Liver (tissue), 9 donors: Measurements from ENCODE around the gene OCA2. TPM values are rescaled to one million over a fixed set of nuclear protein-coding genes. Genes with fewer than 3 reads are reported as not detected.

ENCODE experiments used
- DNase-seq: peaks from one replicate; pipeline ENCODE4 v3.0.0-alpha.2; 2017; ENCODE audit warnings: low spot score
- H3K27ac ChIP-seq, 2 donors: one replicate each; pipeline ENCODE4 v1.7.0; 2013; ENCODE audit warnings: inconsistent platforms in 2 of 2, low read length in 2 of 2, control low read depth in 1 of 2, low read depth in 1 of 2, mild to moderate bottlenecking in 1 of 2
- H3K27me3 ChIP-seq, 4 donors: one replicate each; pipeline versions ENCODE4 v1.6.1 to v1.7.0; 2013; ENCODE audit warnings: low read length in 3 of 4, inconsistent platforms in 1 of 4, mild to moderate bottlenecking in 1 of 4, moderate library complexity in 1 of 4; ENCODE audit not compliant: control insufficient read depth in 4 of 4, insufficient read depth in 4 of 4
- H3K36me3 ChIP-seq, 4 donors: one replicate each; pipeline versions ENCODE4 v1.6.1 to v1.7.0; 2013; ENCODE audit warnings: low read length in 3 of 4, mild to moderate bottlenecking in 3 of 4, low read depth in 1 of 4, moderate library complexity in 1 of 4; ENCODE audit not compliant: control insufficient read depth in 4 of 4, insufficient read depth in 3 of 4
- H3K4me1 ChIP-seq, 4 donors: one replicate each; pipeline versions ENCODE4 v1.6.1 to v1.7.0; 2013; ENCODE audit warnings: low read length in 3 of 4, mild to moderate bottlenecking in 3 of 4, moderate library complexity in 1 of 4; ENCODE audit not compliant: control insufficient read depth in 4 of 4, insufficient read depth in 4 of 4
- H3K4me3 ChIP-seq, 3 donors: one replicate each; pipeline versions ENCODE4 v1.6.1 to v1.7.0; 2013; ENCODE audit warnings: low read length in 3 of 3, control low read depth in 1 of 3, low read depth in 1 of 3, mild to moderate bottlenecking in 1 of 3
- H3K9ac ChIP-seq, 2 donors: one replicate each; pipeline ENCODE4 v1.7.0; 2013; ENCODE audit warnings: low read length in 2 of 2, mild to moderate bottlenecking in 2 of 2, moderate library complexity in 2 of 2, control low read depth in 1 of 2, low read depth in 1 of 2
- H3K9me3 ChIP-seq, 4 donors: one replicate each; pipeline versions ENCODE4 v1.6.1 to v1.7.0; 2013; ENCODE audit warnings: low read length in 3 of 4; ENCODE audit not compliant: control insufficient read depth in 4 of 4
- EGR1 ChIP-seq, 2 donors: IDR thresholded peaks; 2 replicates each; pipeline ENCODE4 v1.6.1; 2016 to 2018; ENCODE audit warnings: antibody characterized with exemption in 2 of 2, low read depth in 2 of 2
- FOXA1 ChIP-seq: IDR thresholded peaks from 2 replicates; pipeline ENCODE4 v1.6.1; 2016; ENCODE audit warnings: antibody characterized with exemption
- FOXA2 ChIP-seq: IDR thresholded peaks from 2 replicates; pipeline ENCODE4 v1.6.1; 2016; ENCODE audit warnings: antibody characterized with exemption
- GABPA ChIP-seq, 2 donors: IDR thresholded peaks in 1 of 2; conservative IDR thresholded peaks in 1 of 2; 2 replicates each; pipeline ENCODE4 v1.6.1; 2016; ENCODE audit warnings: antibody characterized with exemption in 2 of 2, mild to moderate bottlenecking in 1 of 2, moderate library complexity in 1 of 2
- HNF4A ChIP-seq, 2 donors: conservative IDR thresholded peaks; 2 replicates each; pipeline ENCODE4 v1.6.1; 2016; ENCODE audit warnings: antibody characterized with exemption in 2 of 2, mild to moderate bottlenecking in 2 of 2
- JUND ChIP-seq, 2 donors: IDR thresholded peaks; 2 replicates each; pipeline ENCODE4 v1.6.1; 2016; ENCODE audit warnings: antibody characterized with exemption in 2 of 2
- RAD21 ChIP-seq, 2 donors: IDR thresholded peaks; 2 replicates each; pipeline ENCODE4 v1.6.1; 2016; ENCODE audit warnings: antibody characterized with exemption in 2 of 2, mild to moderate bottlenecking in 2 of 2
- REST ChIP-seq: IDR thresholded peaks from 2 replicates; pipeline ENCODE4 v1.6.1; 2016; ENCODE audit warnings: antibody characterized with exemption, mild to moderate bottlenecking
- RXRA ChIP-seq, 2 donors: IDR thresholded peaks; 2 replicates each; pipeline ENCODE4 v1.6.1; 2017 to 2018; ENCODE audit warnings: antibody characterized with exemption in 2 of 2, mild to moderate bottlenecking in 1 of 2
- SP1 ChIP-seq: IDR thresholded peaks from 2 replicates; pipeline ENCODE4 v1.6.1; 2018; ENCODE audit warnings: antibody characterized with exemption, mild to moderate bottlenecking
- TAF1 ChIP-seq: conservative IDR thresholded peaks from 2 replicates; pipeline ENCODE4 v1.6.1; 2016; ENCODE audit warnings: antibody characterized with exemption, mild to moderate bottlenecking
- YY1 ChIP-seq: IDR thresholded peaks from 2 replicates; pipeline ENCODE4 v1.6.1; 2016; ENCODE audit warnings: antibody characterized with exemption, mild to moderate bottlenecking
- WGBS: extraction: QIAGEN DNeasy Blood & Tissue Kit; methylation state at CpG from one replicate; pipeline ENCODE4 v1.1.7; 2013; 5-methylcytosine and 5-hydroxymethylcytosine counted together
- polyA plus RNA-seq, 2 donors: library from polyadenylated mRNA; stranded (reverse) in 1 of 2; unstranded in 1 of 2; fragments of 200-250 nt in 1 of 2; fragments of >200 nt in 1 of 2; fragmentation: Nextera tagmentation in 1 of 2; extraction: Ambion mirVana in 1 of 2; gene quantifications; one replicate each; pipeline versions ENCODE4 v1.2.1 to v1.2.3, GENCODE V29; 2013 to 2015
- total RNA-seq, 2 donors: library from RNA; depleted of rRNA; stranded (reverse); fragments of >200 nt; gene quantifications; one replicate each; pipeline ENCODE4 v1.2.3, GENCODE V29; 2014
- TF ChIP-seq, protein P1 (sequence below): IDR thresholded peaks from 2 replicates; pipeline ENCODE4 v1.6.1; 2016; ENCODE audit warnings: antibody characterized with exemption
- TF ChIP-seq, protein P2 (sequence below): IDR thresholded peaks from 2 replicates; pipeline ENCODE4 v1.6.1; 2016; ENCODE audit warnings: antibody characterized with exemption
- donor health status: healthy.
- donor health status: healthy.
- donor health status: healthy.
- donor health status: healthy.
- donor health status: healthy.

OCA2 gene
- total and polyA plus RNA-seq, 4 donors, result 0.02 to 0.56 (median 0.15) TPM

GRCh38 chr15:27861171-27861570, 237.9 kb downstream of the OCA2 start (continued):
- TF ChIP-seq REST, result no peak

DNA sequence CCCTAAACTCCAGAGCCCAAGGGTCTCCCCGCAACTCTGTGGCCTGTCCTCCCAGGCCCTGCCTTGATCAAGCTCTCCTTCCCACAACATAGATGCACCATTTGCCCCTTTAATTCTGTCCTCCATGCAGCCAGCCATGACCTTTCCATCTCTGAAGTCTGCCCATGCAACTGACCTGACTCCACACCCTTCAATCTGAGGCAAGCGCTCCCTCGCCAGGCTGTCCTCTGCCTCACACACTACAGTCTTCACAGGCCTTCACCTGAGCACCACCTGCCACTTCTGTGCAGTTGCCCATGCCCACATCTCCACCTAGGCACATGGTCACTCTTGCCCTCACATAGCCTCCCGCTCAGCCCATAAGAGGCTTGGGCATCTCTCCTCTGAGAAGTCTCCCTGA, 244.0 kb downstream of the OCA2 start:
- no peak overlapping the region for H3K27ac ChIP-seq
- peak; percentile 17 for DNase-seq
- H3K9me3 ChIP-seq, result peaks cover 0 to 3% (median 0%) of the 10 kb centered on the region in 4 donors
- H3K27me3 ChIP-seq, result no peaks in the 10 kb centered on the region
- no peaks in the 10 kb centered on the region for H3K36me3 ChIP-seq
- no peaks in the 10 kb centered on the region for H3K4me1 ChIP-seq
- TF ChIP-seq JUND (IDR thresholded peaks at IDR 0.05) (no peak), FOXA2 (no peak), FOXA1 (no peak), YY1 (no peak), RXRA (IDR thresholded peaks at IDR 0.05) (no peak), HNF4A (conservative IDR thresholded peaks at IDR 0.05) (no peak), RAD21 (IDR thresholded peaks at IDR 0.05) (no peak)
- TF ChIP-seq, protein P1, sequence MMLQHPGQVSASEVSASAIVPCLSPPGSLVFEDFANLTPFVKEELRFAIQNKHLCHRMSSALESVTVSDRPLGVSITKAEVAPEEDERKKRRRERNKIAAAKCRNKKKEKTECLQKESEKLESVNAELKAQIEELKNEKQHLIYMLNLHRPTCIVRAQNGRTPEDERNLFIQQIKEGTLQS, result no peak
- WGBS, result 96% methylated on average over 4 of the region's 4 CpGs
- H3K4me3 ChIP-seq, result no peak overlapping the region
- no peak overlapping the region for H3K9ac ChIP-seq

- Histone ChIP-seq H3K36me3 (no peaks in the 10 kb centered on the region), H3K9ac (no peak overlapping the region), H3K4me3 (no peak overlapping the region), H3K4me1 (no peaks in the 10 kb centered on the region), H3K27ac (no peak overlapping the region), H3K27me3 (no peaks in the 10 kb centered on the region), H3K9me3 (peaks cover 0 to 3% (median 0%) of the 10 kb centered on the region in 4 donors)
- 91% methylated on average over 10 of the region's 10 CpGs for WGBS
- TF ChIP-seq, protein P1, result no peak
- TF ChIP-seq SP1, result no peak
- no peak for DNase-seq
These were observed 244.5 kb downstream of the OCA2 start for GRCh38 chr15:27854601-27855000.

GRCh38 chr15:27853624-27854455, 245.3 kb downstream of the OCA2 start:
- Histone ChIP-seq H3K27me3 (no peaks in the 10 kb centered on the region), H3K27ac (no peak overlapping the region), H3K4me1 (no peaks in the 10 kb centered on the region), H3K9me3 (peaks cover 0 to 3% (median 0%) of the 10 kb centered on the region in 4 donors), H3K36me3 (no peaks in the 10 kb centered on the region), H3K4me3 (no peak overlapping the region), H3K9ac (no peak overlapping the region)
- DNase-seq, result peak; percentile 25
- WGBS, result 91% methylated on average over 15 of the region's 15 CpGs
- TF ChIP-seq TAF1, result no peak
- TF ChIP-seq, protein P2, sequence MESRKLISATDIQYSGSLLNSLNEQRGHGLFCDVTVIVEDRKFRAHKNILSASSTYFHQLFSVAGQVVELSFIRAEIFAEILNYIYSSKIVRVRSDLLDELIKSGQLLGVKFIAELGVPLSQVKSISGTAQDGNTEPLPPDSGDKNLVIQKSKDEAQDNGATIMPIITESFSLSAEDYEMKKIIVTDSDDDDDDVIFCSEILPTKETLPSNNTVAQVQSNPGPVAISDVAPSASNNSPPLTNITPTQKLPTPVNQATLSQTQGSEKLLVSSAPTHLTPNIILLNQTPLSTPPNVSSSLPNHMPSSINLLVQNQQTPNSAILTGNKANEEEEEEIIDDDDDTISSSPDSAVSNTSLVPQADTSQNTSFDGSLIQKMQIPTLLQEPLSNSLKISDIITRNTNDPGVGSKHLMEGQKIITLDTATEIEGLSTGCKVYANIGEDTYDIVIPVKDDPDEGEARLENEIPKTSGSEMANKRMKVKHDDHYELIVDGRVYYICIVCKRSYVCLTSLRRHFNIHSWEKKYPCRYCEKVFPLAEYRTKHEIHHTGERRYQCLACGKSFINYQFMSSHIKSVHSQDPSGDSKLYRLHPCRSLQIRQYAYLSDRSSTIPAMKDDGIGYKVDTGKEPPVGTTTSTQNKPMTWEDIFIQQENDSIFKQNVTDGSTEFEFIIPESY, result no peak
- no peak for TF ChIP-seq RAD21 (IDR thresholded peaks at IDR 0.05)
- no peak for TF ChIP-seq GABPA (IDR thresholded peaks at IDR 0.05 in 1 of 2, conservative IDR thresholded peaks at IDR 0.05 in 1 of 2)
- TF ChIP-seq EGR1 (IDR thresholded peaks at IDR 0.05; ENCODE audit: low read depth in 2 of 2), result no peak
- no peak for TF ChIP-seq HNF4A (conservative IDR thresholded peaks at IDR 0.05)
- TF ChIP-seq RXRA (IDR thresholded peaks at IDR 0.05), result no peak
- no peak for TF ChIP-seq REST
